HL-60/S4 treated with phorbol 12-myristate 13-acetate at 8.2 ng/mL for 4 days and 3 days (cell line): ENCODE results near the gene ATP6V1C2.

Source experiments
- in situ Hi-C: fragments of 300-500 bp; cut with MboI; formaldehyde crosslinking; loops from 2 replicates; pipeline ENCODE4 v1.15.0; 2022; ENCODE audit warnings: low sequenced_read_pairs

The ATP6V1C2 gene

DNA sequence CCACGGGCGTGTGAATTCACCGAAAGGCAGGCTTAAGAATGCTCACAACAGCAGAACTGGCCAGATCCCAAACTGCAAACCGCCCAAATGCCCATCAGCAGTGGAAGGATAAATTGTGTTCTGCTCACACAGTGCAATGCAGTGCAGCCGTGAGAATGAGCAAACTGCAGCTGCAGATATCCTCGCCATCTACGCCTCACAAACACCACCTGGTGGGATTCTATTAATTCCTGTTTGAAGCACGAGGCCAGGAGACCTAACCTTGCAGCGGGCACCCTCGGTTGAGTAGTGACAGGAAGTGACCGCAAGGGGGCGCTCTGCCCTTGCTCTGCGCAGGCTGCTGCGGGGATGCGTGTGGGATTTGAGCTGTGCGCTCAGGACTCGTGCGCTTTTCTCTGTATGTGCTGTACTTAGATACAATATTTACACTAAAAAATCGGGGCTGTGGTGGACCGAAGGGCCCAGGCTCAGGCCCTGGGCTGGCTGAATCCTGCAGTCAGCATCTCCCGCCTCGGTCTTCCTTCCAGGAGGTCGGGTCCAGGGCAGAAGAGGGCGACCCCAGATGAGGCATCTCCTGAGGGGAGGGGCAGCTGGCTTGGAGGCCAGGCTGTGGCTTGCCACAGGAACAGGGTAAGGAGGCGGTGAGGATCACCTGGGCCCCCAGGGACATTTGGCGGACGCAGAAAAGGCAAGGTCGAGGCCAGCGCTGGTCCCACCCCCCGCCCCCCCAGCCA, 110.9 kb downstream of the ATP6V1C2 start:
- in situ Hi-C loops, result loop anchor here (10.0 to 25.0 kb wide), 2 partner anchors 292 to 755 kb away; no protein-coding TSS in a partner anchor

DNA sequence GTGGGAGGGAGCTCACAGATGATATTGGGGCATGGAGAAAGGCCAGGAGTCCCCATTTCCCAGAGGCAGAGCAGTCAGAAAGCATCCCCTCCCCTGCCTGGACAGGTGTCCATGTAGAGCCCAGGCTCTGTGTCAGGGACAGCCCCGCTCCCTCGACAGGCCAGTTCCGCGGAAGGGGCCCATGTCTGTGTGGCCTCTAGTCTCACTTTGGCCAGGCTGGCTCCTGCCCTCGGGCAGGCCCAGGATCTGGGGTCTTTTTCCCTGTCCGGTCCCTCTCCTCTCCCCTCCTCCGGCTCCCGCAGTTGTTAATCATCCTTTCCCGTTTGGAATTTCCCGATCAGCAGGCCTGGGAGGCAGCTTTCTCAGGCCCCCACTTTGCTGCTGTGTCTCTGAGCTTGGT, 111.6 kb downstream of the ATP6V1C2 start:
- in situ Hi-C loops, result loop anchor here (10.0 to 25.0 kb wide), 2 partner anchors 292 to 754 kb away; no protein-coding TSS in a partner anchor

DNA sequence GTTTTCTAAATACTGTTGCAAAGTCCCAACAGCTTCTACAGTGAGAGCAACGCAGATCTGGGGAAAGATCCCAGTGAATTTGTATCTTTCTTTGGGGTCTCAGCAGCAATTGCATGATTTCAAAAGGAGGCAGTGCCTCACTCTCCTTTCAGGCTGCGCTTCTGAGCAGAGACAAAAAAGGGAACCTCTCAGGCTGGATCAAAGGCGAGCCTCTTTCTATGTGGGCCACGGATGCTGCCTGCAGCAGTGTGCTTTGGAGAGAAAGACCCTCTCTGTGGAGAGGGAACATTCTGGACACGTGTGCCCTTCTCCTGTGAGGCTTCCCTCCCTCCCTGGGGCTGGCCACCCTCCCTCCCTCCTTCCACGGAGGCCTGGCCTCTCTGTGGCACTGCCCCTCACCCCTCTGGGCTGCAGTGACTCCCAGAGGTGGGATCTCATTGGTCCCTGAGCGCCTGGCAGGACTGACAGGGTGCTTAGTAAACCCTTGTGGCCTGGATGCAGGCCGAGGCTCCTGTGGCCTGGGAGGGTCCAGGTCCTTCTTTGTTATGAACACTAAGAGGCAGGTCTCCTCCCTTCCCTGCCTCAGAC, 112.7 kb downstream of the ATP6V1C2 start:
- in situ Hi-C loops, result loop anchor here (10.0 to 25.0 kb wide), 2 partner anchors 291 to 753 kb away; no protein-coding TSS in a partner anchor
